ENCODE data around the gene USP46.

The USP46 gene

DNA sequence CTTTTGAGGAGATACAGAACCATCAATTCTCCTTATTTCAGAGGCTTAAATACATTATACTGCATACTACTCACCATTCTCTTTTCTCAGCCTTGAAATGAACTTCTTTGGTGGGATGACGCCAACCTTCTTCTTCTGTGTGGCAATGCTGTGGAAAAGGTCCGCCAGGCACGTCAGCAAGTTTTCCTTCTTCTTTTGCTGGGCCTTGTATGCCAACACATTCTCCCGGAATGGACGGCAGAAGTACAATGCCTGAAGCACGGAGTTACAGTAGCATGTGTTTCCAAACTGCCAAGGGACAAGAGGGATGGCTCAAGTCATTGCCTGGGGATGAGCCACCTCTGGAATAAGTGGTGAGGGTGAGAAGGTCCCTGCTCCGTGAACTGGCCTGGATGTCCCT lies 31.2 kb downstream of the USP46 start:
- H3K4me3 ChIP-seq (ENCODE audit: low read depth, low read length), result no peak overlapping the region
- no peak for DNase-seq (ENCODE audit: low read depth)

DNA sequence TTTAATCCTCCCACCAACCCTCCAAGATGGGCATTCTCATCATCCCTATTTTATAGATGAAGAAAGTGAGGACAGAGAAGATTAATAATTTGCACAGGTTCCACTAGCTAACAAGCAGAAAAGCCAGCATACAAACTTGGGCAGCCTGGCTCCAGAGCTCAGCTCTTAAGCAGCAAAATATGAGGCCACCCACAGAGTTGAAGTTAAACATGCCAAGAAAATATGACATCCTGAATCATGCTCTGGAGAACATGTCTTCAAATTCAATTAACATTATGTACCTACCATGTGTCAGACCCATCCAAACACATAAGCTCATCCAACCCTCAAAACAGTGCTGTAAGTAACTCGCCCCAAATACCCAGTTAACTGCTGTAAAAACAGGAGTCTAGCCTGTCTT lies 33.9 kb downstream of the USP46 start:
- no peak for DNase-seq (ENCODE audit: low read depth)

DNA sequence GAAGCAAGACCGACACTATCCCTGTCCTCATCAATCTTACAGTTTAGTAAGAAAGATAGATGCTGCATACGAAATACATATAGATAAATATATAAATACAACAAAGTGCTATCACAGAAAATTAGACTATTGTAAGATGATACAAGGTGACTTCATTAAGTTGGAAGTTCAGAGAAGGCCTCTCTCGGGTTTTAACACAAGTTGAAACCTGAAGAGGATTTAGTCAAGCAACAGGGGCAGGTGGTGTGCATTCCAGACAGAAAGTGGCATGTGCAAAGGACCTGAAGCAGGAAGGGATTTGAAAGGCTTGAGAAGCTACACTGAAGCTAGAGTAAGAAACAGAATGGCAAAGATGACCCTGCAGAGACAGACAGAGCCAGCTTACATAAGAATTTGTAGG lies 36.5 kb downstream of the USP46 start:
- no peak overlapping the region for H3K4me3 ChIP-seq (ENCODE audit: low read depth, low read length)
- no peak for DNase-seq (ENCODE audit: low read depth)

More for the DNA sequence above, 33.9 kb downstream of the USP46 start:
- no peak overlapping the region for H3K4me3 ChIP-seq (ENCODE audit: low read depth, low read length)

DNA sequence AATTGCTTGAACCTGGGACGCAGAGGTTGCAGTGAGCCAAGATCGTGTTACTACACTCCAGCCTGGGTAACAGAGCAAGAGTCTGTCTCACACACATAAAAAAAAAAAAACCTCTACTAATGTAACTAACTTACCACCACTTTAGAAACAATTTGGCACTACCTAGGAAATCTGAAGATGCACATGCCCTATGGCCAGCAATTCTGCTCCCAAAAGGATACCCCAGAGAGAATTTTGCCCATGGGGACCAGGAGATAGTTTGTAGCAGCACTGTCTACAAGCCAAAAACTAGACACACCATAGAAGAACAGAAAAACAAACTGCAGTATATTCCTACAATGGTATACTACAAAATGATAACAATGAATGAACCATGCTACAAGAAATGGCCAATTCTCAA lies 37.5 kb downstream of the USP46 start:
- no peak for DNase-seq (ENCODE audit: low read depth)
- H3K4me3 ChIP-seq (ENCODE audit: low read depth, low read length), result no peak overlapping the region

DNA sequence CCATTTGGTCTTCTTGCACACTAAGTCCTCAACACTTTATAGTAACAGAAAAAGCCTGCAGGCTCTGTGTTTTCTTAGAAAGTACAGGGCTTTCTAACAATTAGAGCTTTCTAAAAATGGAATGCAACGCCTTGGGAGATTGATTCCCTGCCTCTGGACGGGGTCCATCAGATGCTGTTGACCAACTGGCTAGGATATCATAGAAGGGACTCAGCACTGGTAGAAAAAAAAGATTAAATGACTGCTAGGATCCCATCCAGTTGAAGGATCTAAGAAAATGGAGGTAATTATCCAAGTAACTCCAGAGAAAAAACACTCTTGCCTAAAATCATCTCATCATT lies 39.5 kb downstream of the USP46 start:
- no peak for DNase-seq (ENCODE audit: low read depth)
- no peak overlapping the region for H3K4me3 ChIP-seq (ENCODE audit: low read depth, low read length)

DNA sequence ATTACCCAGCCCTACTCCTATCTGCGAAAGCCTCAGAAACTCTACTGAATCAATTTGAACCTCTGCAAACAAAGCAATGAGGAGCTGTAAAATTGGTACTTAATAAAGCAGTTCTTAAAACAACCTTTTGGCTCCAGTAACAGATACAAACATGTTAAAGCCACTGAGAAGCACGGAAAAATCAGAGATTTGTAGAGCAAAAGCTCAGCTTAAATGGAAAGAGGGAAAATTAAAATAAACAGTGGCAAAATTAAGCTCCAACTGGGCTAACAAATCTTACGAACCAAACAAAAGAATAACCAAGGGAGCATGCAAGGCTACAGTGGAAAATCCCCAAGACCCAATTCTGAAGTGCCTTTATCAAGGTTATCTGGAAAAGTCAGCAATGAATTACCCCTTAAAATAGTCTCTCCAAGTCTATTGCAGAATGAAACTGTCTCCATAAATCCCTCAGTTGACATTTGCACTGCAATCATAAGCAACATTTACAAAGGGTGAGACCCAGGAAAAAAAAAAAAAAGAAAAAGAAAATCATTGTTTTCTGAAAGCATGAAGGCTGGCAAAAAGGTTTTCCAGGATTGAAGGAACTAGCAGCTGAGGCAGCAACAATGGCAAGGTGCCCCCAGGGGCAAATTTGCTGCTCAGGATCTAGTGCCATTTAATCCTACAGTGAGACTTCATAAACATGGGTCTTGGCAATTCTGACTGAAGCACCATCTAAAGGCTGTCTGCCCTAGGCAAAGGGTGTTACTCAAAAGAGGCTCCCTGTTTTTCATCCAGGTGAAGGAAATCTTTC lies 40.1 kb downstream of the USP46 start:
- no peak overlapping the region for H3K4me3 ChIP-seq (ENCODE audit: low read depth, low read length)
- DNase-seq (ENCODE audit: low read depth), result no peak

DNA sequence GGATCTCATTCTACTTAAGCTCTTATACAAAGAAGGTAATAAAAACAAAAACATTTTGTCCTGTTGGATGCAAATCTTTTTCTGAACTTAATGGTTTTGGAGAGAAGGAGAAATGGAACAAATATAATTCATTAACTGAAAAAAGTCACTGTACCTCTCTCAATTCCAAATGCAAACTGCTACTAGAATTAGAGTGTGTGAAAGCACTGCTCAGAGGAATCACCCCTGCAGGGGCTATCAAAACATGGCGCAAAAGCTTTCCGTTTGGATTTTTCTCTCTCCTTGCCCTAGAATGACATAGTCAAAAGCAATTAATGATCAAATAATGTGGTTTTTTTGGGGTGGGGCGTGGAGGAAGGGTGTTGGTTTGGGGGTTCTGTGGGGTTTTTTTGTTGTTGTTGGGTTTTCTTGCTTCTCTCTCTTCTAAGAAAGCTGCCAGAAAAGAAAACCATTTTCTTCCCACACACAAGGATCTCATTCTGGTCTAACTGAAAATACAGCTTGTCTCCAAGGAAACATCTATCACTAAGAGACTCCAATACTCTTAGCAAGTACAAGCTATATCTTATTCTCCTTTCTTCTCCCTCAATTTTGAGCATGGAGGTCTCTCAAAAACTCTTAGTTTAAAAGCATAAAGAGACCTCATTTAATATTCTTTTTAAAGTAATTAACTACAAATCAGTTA lies 41.6 kb downstream of the USP46 start:
- no peak overlapping the region for H3K4me3 ChIP-seq (ENCODE audit: low read depth, low read length)
- DNase-seq (ENCODE audit: low read depth), result no peak

DNA sequence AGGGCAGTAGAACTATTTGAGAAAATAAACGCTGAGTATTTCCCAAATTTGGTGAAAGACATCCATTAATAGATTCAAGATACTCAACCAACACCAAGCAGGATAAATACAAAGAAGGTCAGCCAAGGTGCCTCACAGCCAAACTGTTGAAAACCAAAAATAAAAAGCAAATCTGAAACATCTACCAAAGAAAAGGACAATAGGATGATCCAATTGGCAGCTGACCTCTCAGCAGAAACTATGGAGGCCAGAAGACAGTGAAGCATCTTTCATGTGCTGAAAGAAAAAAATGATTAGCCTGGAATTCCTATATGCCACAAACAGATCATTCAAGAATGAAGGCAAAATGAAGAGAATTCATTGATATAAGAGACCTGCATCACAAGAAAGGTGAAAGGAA lies 44.9 kb downstream of the USP46 start:
- no peak for DNase-seq (ENCODE audit: low read depth)

DNA sequence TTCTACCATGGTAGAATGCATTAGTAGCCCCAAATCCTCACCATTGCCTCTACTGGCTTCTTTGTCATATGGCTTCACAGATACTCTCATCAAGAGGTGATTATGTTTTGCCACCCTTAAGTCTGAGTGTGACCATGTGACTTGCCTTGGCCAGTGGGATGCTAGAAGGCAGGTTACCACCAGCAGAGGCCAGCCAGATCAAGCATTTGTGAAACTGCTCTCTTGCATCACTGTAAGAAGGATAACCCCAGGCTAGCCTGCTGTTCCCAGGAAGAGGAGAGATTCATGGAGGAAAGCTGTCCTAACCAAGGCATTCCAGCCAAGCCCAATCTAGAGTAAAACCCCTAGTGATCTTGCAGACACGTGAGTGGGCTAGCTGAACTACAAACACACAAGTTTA lies 46.8 kb downstream of the USP46 start:
- no peak for DNase-seq (ENCODE audit: low read depth)
- no peak overlapping the region for H3K4me3 ChIP-seq (ENCODE audit: low read depth, low read length)

More for the DNA sequence above, 44.9 kb downstream of the USP46 start:
- no peak overlapping the region for H3K4me3 ChIP-seq (ENCODE audit: low read depth, low read length)

DNA sequence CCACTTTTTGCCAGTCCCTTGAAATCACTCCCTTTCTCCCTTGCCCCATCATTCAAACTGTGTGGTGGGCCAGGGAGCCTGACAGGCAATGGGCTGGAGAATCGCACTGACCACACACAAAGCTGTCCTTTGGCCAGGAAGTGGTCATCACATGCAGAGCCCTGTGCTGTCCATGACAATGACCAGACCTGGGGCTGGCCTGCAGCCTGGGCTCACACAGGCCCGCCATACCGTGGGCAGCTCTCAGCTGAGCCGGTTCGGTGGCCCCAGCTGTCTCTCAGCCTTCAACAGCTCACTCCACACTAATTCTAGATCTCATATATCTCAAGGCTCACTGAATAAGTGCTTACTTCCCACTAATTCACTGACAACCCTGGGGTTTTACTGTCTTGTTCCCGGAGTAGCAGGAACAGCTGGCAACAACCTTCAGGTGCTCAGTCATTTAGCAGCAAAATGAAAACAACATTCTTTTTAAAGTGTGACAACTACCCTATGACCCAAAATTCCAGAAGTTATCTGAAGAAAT lies 48.0 kb downstream of the USP46 start:
- no peak overlapping the region for H3K4me3 ChIP-seq (ENCODE audit: low read depth, low read length)
- DNase-seq (ENCODE audit: low read depth), result no peak

DNA sequence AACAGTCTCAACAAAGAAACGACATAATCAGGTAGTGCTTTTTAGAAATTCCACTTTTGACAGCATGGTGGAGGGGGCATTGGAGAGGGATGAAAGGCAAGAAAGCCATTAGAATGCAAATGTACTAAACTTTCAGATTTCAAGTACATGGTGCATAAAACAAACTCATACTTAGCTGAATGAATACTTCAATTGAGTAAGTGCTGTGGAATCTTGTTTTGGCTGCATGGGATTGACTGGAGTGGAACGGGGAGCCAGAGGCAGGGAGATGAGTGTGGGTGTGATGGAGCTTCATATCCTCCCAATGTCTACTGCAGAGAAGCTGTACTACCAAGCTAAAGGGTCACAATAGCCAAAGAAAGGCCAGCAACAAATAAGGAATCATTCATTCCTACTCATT lies 52.4 kb downstream of the USP46 start:
- DNase-seq (ENCODE audit: low read depth), result no peak
- H3K4me3 ChIP-seq (ENCODE audit: low read depth, low read length), result no peak overlapping the region

DNA sequence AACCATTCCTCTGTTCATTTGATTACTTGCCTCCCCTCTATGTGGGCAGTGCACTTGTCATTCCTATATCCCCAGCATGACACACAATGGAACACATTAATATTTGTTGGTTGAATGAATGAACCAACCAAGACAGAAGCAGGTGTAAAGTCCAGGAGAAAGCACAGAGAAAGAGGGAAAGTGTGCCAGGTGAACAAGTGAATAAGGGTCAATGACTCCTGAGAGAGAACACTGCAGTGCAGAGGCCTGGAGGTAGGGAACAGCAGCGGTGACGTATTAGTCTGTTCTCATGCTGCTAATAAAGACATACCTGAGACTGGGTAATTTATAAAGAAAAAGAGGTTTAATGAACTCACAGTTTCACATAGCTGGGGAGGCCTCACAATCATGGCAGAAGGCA lies 53.1 kb downstream of the USP46 start:
- H3K4me3 ChIP-seq (ENCODE audit: low read depth, low read length), result no peak overlapping the region
- no peak for DNase-seq (ENCODE audit: low read depth)

DNA sequence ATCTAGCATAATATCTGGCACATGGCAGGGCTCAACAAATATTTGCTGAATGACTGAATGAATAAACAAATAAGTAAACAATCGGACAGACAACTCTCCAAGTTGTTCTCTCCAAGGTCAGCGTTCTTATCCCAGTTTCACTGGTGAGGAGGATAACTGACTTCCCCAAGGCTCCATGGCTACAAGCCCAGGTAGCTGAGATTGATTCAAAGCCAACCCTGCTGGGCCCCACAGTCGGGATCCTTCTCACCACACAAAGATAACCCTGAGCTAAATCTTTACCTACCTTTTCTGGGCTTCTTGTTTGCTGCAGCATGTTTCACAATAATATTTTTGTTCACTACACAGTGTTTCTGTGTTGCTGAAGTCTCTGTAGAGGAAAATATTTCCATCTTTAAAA lies 54.9 kb downstream of the USP46 start:
- no peak overlapping the region for H3K4me3 ChIP-seq (ENCODE audit: low read depth, low read length)
- no peak for DNase-seq (ENCODE audit: low read depth)

DNA sequence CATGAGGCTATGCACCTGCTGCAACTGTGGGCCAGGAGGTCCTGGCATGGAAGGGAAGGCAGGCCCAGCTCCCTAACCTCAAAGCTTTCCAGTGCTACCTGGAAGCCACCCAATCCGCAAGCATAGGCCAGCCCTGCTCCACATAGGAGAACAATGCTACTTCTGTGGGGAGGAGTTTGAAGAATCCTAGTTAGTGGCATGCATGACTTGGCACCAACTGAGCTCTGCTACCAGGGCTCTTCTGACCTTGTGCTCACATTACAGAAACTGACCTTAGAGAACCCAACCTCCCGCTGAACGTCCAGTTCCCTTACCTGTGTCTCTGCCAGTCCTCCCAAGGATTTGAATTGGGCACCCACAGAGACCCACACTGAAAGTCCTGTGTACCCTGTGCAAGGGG lies 58.8 kb downstream of the USP46 start:
- no peak for DNase-seq (ENCODE audit: low read depth)
- H3K4me3 ChIP-seq (ENCODE audit: low read depth, low read length), result no peak overlapping the region

DNA sequence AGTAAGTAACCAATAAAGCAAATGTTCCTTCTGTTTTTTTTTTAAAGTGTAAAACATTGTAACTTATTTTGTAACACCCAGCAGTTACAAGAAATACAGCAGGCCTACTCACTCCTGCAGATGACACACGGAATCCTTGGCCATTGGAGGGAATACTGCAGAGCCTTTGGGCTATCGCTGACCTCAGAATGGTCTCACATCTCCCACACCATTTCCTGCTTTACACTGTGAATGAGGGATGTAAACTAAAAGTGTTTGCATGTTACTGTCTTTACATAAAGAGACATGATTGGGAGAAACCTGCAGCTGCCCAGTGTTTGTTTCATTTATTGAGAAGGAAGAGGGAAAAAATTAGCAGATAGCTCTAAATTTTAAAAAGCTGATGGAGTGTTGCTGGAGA lies 64.1 kb downstream of the USP46 start:
- no peak for DNase-seq (ENCODE audit: low read depth)
- H3K4me3 ChIP-seq (ENCODE audit: low read depth, low read length), result no peak overlapping the region

DNA sequence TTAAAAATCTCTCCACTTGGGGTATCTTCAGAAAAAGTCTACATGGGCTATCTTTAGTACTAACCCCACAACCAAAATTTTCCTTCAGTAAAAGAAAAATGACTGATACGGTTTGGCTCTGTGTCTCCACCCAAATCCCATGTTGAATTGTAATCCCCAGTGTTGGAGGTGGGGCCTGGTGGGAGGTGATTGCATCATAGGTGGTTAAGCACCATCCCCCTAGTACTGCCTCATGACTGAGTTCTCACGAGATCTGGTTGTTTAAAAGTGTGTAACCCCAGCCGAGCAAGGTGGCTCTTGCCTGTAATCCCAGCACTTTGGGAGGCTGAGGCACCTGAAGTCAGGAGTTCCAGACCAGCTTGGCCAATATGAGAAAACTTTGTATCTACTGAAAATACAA lies 66.8 kb downstream of the USP46 start:
- DNase-seq (ENCODE audit: low read depth), result no peak
- no peak overlapping the region for H3K4me3 ChIP-seq (ENCODE audit: low read depth, low read length)

DNA sequence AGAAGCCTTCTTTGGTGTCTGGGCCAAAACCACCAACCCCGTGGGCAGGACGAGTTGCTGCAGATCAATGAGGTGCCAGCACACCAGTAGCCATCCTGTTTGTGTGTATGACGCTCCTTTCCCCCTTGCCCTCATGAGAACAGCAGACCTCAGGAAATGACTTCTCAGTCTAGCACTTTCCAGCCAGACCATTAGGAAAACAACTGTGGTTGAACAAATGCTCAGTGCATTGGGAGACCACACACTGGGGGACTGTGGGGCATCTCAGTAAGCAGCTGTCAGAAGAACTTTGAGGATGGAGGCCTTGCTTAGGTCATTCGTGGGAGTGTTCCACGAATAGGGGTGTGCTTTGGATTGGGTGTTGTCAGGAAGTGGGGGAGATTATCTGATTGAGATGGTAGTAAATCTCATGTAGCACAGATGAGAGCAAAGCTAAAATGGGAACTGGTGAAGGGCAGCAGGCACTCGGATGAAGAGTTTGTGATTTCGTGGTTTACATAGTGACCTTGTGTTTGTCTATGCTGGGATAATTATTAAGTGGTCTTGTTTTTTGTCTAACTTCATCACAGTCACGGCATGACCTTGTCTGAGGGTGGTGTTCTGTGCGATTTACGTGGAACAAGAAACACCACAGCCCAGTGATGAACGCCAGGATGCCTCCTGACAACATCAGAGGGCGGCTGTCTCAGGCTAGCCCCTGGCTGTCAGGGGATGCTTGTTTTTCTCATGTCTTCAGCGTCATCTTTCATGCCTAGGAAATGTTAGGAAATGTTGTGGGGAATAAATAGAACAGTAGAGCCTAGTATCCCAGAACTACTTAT lies 70.1 kb downstream of the USP46 start:
- DNase-seq (ENCODE audit: low read depth), result peak; percentile 91

DNA sequence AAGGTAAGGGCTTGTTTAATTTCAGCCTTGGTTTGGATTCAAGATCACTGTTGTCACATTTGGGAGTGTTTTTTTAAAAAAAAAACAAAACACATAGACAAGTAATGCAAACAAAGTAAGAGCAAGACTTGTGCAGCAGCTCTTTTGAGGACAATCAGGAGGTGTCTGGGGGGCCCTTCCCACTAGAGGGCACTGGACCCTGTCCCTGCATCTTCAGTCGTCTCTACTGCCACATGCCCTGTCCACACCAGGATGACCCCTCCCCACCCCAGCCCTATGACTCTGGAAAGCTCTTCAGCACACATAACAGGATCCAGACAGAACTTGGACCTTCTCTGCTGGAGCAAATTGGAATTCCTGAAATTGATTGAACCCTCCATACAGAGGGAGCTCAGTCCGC lies 71.0 kb downstream of the USP46 start:
- no peak for DNase-seq (ENCODE audit: low read depth)
- no peak overlapping the region for H3K4me3 ChIP-seq (ENCODE audit: low read depth, low read length)

More for the DNA sequence above, 70.1 kb downstream of the USP46 start:
- no peak overlapping the region for H3K4me3 ChIP-seq (ENCODE audit: low read depth, low read length)

DNA sequence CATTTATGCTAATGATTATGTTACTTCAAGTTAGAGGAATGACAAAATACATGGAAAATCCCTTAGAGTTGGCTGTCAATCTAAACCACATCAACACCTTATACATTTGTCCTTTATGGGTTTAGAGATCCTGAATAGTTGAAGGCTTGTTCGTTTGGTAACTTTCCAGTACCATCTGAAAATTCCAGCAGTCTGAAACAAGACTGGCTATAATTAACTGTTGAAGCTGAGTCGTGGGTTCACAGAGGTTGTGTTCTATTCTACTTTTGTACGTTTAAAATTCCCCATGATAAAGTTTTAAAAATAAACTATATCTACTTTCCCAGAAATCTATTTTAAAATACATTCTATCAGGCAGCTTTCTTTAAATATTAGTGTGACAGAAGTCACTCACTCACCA lies 73.0 kb downstream of the USP46 start:
- no peak for DNase-seq (ENCODE audit: low read depth)
- H3K4me3 ChIP-seq (ENCODE audit: low read depth, low read length), result no peak overlapping the region

DNA sequence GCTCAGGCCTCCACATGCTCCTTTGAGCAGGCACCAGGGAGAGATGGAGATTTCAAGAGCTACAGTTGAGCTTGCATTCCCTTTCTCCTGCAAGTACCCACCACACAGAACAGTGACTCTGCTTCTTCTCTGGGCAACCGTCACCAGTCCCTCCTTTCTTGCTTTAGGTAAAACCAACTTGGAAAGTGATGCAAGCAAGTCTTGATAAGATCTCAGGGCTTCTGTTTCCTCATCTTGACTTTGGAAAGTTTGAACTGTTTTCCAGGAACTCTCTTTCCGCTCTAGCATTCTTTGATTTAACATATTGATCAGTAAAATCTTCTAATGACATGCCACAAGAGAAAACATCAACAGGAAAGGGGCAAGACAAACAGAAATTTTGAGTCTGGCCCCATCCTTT lies 73.7 kb downstream of the USP46 start:
- no peak for DNase-seq (ENCODE audit: low read depth)
- no peak overlapping the region for H3K4me3 ChIP-seq (ENCODE audit: low read depth, low read length)
